Effector CD8-positive, alpha-beta T cell (primary cell): Measurements from ENCODE around the gene TYW3.

Experiments
- DNase-seq: peaks from one replicate; lab custom pipeline; 2025; lab: John Stamatoyannopoulos, UW
- total RNA-seq, 4 experiments: gene quantifications; one replicate each; lab custom pipeline; 2026; lab: John Stamatoyannopoulos, UW

Gene TYW3, protein sequence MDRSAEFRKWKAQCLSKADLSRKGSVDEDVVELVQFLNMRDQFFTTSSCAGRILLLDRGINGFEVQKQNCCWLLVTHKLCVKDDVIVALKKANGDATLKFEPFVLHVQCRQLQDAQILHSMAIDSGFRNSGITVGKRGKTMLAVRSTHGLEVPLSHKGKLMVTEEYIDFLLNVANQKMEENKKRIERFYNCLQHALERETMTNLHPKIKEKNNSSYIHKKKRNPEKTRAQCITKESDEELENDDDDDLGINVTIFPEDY
- 25.2 to 50.0 (median 28.9) reads per million in 4 experiments for total RNA-seq

DNA sequence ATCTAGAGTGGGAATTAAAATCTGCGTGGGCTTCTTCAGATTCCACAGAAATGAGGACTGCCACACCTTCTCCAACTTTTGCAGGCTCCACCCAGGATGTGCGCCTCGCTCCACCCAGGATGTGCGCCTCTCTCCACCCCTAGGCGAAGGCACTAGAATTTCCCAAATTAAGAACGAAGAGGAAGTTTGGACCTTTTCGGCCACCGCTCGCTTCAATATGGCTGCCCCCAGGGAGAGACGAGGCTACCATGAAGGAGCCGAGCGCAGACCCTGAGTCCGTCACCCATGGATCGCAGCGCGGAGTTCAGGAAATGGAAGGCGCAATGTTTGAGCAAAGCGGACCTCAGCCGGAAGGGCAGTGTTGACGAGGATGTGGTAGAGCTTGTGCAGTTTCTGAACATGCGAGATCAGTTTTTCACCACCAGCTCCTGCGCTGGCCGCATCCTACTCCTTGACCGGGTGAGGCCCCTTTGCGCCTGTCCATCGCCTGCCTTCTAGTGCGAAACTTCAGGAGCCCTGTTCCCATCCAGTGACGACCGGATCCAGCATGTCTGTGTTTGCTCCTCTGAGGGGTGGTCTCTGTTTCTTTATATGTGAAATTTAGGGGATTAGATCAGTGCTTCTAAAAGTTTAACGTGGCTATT is at the start of gene TYW3, which contains the start of gene CRYZ:
Gene TYW3 (plus strand): TSS at position 193 of the 644 bp plus-strand sequence. CDS start 93 bp downstream, at position 286.
Gene CRYZ (minus strand): TSS at position 91 of the 644 bp plus-strand sequence. CDS start 8,229 bp downstream, outside the sequence.
- DNase-seq: peak; percentile 74

DNA sequence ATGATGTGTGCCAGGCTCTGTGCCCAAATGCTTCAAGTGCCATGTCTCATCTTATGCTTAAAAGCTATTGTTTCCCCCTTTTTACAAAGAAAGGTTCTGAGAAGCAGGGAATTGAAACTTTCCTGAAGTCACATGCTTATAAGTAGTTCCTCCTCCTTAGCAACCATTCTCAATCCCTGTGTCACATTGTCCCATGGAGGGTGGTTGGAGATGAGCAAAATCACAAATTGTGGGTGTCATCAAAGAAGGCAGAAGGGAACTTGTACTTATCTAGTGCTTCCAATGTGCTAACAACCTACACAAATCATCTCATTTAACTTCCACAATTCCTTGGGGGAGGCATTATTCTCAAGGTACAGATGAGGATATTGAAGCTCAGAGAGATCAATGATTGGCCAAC is 49.3 kb upstream of the TYW3 start:
- DNase-seq: no peak

DNA sequence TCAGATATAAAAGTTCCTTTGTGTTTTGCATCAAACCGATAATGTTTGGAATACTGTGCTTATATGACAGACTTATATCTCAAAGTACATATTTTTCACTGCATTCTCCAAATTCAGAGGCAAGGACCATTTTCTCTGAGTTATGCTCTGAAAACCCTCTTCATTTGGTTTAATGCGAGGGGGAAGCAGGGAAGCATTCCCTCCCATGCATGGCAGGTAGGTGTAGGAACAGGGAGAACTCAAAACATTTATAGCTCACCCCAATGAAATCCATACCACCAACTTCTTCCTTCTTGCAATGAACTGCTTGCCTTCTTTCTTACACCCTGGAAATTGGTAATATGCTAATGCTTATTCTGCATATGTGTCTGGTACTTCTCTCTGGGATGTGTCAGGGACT is 48.7 kb upstream of the TYW3 start:
- DNase-seq: no peak

DNA sequence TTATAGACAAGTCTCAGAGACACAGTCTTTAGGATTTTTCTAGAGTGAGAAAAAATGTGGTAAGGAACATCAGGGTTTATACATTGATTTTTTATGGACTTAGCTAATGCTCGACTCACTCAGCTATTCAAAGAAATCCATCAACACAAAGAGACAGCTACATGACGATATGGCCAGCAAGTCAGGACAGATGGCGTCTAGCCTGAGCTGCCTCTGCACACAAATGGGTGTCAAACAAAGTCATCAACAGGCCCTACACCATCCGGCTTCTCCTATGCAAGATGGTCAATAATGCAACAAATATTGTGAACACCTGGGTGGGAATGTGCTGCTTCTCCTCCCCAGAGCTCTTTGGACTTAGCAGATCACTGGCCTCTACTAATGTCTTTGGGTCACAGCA is 46.0 kb upstream of the TYW3 start:
- no peak for DNase-seq

DNA sequence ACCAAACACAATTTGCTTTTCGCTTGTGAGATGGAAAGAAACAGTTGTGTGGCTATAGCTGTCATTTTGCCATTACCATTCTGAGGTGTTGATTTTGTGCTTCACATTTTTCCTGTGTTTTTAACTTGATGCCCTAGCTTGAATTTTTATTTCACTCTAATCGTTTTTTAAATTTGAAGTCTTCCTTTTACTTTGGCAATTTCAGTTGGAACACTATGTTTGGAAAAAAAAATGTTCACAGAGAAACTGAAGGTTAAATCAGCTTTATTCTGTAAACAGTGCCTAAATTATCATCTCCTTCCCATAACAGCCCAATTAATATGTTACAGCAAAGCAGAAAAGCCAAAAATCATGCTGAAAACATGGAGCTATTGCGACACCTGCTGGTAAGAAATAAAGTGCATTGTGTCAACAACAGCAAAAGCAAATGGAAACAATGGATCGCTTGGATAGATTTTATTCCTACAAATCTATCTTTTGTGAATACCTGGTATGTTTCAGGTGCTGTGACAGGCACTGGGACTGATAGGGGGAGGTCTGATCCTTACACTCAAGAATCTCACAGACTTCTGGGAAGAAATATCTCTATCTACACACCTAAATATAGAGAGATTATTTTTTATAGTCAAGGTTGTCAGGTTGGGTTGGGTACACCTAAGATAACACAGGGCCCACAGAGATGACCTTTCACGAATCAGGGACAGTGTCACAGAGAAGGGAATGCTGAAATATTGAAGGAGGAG is 43.2 kb upstream of the TYW3 start:
- DNase-seq: no peak

DNA sequence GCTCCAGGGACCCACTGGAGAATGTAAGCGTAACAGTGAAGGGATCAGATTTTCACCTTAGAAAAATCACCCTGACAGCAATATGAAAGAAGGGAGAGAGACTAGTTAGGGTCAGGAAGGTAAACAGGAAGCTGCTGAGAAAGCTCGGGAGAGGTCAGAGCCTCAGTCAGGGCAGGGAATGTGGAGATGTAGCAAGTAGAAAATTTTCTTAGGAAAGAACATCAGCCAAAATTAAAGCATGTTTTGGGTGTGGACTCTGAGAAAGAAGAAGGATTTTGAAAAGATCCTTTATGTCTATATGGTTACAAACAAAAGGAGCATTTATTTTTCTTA is 42.6 kb upstream of the TYW3 start:
- no peak for DNase-seq

DNA sequence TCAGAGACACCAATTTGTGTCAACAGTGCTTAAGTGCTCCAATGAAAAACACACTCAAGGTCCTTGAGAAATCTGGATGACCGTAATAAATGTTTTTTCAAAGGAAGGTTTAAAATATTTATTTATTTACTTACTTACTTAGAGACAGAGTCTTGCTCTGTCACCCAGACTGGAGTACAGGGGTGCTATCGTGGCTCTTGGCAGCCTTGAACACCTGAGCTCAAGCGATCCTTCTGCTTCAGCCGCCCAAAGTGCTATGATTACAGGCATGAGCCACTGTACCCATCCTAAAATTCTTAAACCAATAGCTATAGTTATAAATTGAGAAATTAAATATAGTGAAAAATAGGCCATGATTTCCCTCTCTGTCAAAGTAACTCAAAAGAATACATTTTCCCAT is 42.0 kb upstream of the TYW3 start:
- DNase-seq: no peak

DNA sequence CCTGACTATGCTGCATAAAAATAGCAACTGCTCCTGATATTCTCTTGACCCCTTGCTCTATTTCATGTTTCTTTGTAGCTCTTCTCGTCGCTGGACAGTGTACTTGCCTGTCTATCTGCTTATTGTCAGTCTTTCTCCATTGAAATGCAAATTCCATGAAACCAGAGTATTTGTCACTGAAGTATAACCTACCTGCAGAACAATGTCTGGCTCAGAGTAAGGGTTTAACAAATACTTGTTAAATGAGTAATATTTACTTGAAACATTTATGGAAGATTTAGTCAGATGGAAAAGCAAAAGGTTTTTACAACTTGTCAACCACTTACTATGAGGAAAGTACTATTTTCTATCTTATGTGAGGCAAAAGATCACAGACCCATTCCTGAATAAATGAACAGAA is 39.5 kb upstream of the TYW3 start:
- DNase-seq: no peak

DNA sequence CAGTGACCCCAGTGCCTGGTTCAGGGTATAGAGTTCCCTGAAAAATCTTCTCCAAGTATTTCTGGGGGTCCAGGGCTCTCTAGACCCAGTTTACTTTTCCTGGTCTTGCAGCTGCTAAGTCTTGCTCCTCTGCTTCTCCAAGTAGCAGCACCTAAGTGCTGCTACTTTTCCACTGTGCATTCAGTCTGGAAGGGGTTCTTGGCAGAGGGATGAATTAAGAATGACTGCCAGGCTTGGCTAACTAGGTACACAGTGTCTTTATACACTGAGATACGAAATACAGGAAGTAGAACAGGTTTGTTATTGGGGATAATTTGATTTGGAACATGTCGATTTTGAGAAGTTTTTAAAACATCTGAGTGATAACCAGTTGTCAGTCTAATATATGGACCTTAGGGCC is 35.1 kb upstream of the TYW3 start:
- no peak for DNase-seq

DNA sequence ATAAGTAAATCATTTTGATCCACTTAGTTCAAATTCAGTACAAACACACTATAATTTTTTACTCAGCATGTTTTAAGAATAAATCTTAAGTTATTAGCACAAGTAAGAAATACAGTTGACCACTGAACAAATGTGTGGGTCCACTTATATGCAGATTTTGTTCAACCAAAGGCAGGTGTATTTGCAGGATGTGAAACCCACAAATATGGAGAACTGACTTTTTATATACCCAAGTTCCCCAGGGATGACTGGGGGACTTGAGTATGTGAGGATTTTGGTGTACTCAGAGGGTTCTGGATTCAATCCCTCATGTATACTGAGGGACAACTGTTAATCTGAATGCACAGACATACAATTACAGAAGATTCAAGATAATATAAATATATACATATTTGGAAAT is 33.6 kb upstream of the TYW3 start:
- DNase-seq: no peak

DNA sequence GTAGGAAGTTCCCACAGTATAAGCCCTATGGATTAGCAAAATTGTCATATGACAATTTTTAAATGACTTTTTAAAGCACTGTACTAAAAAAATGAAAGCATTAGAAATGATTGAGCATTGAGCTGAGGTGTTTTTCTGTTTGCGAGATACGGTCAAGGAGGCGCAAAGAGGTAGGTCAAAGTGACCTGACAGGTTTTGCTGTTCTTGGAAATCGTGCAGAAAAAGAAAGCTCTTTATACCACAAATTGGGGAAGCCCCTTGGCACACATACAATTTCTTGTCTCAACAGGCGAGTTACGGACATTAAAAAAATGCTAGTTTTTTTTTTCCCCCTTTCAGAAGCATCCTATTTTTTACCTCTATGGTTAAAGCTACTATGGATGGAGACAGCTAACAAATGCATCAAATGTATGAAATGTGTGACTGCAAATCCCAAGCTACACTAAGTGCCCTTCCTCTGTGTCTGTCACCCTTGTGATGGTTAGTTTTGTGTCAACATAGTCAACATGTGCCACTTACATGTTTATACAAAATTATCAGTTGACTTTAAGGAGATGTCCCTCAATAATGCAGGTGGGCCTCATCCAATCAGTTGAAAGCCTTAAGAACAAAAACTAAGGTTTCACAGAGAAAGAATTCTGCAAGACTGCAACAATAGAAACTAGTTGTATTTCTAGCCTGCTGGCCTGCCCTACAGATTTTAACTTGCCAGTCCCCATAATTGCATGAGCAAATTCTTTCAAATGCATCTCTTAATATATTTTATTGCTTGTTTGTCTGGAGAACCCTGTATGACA is 29.4 kb upstream of the TYW3 start:
- no peak for DNase-seq

DNA sequence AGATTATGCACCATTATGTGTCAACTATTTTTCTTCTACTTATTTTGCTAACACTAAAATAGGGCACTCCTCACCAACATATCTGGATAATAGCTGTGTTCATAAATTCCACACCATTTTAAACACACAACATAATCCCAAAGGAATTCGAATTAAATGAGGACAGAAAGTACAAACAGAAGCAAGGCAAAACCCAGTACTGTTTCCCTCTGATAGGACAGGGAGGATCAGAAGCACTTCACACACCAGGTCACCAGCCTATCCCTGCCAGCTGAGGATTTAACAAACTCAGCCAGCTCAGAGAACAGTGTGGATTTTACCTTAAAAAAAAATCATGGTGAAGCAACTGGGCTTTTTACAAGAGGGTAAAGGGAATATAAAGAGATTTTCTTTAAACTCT is 20.1 kb upstream of the TYW3 start:
- DNase-seq: no peak

DNA sequence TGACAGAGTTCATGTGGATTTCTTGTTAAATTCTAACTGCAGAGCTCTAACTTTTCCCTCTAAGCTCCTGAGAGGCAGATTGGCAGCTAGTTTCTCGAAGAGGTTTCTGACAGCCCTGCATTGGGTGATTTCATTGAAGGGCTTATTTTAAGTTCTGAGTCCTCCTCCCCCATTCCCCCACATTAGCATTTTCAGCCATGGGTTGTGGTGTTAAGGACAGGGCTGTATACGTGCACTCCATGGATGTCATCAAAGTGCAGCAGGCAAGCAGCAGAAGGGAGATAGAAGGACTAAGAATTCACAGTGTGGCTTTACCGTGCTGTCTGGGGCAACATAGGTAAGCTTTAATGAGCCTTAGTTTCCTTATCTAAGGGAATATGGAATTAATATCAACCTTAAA is 19.1 kb upstream of the TYW3 start:
- DNase-seq: no peak

DNA sequence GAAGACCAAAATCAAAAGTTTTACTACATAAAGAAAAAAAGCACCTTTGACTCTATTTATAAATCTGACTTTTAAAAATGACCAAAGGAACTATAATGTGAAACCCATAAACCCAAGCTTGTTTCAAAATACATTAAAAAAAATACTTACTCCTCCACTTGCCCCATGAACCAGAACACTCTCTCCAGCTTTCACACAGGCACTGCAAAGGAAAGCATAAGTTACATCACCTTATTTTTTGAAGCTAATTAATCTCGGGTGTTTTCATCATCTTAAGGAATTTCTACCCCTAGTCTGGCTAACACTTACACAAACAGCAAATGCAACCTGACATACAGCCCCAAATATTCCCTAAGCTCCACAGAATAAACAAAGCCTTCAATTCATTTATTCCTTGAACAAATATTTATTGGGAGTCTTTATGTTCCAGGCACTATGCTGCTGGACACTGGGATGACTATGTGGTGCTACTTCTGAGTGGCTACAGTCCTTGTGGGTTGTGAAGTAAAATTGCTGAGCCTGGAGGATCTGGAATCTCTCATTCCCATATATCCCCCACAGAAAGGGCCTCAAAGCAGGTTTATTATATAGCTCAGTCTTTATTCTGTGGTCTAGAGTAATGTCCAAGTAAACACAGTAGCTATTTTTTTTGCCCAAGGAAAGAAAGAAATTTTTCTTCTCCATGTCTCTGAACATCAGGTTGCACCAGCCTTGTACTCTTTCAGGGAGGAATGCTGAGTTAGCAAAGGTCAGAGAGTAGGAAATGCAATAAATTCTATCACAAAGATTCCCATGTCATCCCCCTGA is 18.3 kb upstream of the TYW3 start:
- DNase-seq: no peak

DNA sequence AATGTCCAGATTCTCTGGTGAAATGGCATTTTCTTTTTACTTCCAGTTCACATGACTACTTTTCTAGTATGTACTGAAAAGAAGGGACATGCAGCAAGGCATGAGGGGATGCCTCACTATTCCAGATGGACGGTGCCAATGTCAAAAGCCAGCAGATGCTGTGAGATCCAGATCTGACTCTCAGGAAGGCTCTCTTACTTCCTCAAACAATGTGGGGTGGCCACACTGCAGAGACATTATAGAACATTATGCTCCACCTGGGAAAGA is 17.8 kb upstream of the TYW3 start:
- DNase-seq: no peak

DNA sequence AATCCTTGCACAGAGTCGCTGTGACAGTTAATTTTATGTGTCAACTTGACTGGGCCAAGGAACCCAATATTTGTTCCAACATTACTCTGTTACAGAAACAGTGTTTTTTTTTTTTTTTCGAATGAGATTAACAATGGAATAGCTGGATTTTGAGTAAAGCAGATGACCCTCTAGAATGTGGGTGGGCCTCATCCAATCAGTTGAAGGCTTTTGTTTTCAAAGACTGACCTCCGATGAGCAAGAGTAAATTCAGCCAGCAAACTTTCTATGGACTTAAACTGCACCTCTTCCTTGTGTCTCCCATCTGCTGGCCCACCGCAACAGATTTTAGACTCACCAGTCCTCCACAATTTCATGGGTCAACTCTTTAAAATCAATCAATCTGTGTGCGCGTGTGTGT is 17.1 kb upstream of the TYW3 start:
- no peak for DNase-seq

DNA sequence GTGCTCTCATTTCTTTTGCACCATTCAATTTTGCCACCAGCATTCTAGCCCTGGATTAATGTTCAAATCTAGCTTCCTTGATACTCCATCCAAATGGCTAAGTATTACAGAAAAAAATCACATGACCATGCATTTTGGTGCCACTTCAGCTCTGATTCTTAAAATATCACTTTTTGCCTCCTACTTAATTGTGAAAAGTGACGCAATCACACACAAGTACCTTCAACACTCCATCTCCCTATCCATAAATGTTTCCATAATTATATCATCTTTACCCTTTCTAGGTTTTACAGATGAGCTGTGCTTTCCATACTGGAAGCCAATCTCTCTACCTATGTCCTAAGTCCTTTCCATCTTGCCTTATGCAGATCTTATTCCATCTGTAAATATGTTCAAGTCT is 16.1 kb upstream of the TYW3 start:
- no peak for DNase-seq

DNA sequence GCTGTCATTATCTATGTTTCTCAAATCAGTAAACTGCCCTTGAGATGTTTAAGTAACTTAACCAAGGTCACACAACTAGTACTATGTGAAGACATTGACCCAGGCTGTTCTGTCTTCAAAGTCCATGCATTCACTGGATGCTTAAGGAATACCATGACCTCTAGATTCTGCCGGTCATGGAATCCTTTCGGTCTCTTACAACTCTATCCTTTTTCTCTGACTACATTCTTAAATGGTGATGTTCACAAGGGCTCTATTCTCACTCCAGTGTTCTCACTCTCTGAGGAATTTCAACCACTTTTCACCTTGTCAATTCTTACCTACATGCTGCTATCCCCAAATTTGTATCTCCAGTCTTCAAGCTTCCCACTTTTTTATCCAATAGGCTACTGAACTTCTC is 15.3 kb upstream of the TYW3 start:
- DNase-seq: no peak

DNA sequence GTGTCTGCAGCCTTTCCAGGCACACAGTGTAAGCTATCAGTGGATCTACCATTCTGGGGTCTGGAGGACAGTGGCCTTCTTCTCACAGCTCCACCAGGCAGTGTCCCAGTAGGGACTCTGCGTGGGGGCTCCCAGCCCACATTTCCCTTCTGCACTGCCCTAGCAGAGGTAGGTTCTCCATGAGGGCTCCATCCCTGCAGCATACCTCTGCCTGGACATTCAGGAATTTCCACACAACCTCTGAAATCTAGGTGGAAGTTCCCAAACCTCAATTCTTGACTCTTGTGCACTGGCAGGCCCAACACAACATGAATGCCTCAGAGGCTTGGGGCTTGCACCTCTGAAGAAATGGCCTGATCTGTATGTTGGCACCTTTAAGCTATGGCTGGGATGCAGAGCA is 6.9 kb upstream of the TYW3 start:
- DNase-seq: no peak

DNA sequence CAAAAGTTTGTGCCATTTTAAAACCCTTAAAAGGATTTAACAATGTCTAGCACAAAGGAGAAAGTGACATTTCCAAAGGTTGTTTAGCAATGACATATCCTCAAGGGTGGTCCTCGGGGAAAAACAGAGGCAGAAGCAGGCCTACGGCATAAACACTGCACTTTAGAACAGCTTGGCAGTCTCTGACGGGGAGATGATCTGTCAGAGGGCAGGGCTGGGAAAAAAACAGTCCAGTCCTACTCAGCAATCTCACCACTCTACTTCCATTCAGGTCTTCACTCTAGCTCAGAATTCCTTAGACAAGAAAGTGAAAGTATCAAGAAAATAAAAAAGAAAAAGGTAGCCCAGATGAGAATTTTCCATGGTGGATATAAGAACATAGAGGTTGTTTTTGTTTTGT is 4.2 kb upstream of the TYW3 start:
- no peak for DNase-seq

DNA sequence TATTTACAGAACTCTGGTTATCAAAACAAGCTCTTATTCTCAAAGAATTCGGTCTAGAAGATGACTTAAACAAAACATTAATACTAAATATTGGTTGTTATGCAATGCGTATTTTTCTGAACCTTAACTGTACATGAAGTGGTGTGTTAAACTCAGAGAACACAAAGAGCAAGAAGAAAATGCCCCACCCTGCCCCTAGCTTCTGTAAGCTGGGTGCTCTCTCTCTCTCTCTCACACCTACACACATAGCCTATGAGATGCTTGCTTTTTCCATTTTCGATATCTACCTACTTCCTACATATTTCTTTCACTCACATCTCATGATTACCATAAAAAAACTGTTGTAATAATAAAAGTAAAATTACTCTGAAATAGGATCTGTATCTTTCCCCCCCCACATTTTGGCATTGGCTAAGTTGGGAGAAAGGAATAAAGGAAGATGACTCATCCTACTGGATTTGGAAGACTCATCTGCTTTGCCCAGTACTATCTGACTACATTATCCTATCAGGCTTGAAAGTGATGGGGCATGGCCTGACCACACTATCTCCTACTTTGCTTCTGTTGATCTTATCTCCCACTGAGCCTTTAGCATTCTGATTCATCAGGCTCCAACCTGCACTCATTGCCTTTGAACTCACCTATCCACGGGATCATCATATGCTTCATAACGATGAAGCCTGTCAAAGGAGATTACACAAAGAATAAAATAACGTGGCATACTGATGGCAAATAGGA is 3.0 kb upstream of the TYW3 start:
- DNase-seq: no peak
